ENCODE data around the gene ATAD3C.

DNA sequence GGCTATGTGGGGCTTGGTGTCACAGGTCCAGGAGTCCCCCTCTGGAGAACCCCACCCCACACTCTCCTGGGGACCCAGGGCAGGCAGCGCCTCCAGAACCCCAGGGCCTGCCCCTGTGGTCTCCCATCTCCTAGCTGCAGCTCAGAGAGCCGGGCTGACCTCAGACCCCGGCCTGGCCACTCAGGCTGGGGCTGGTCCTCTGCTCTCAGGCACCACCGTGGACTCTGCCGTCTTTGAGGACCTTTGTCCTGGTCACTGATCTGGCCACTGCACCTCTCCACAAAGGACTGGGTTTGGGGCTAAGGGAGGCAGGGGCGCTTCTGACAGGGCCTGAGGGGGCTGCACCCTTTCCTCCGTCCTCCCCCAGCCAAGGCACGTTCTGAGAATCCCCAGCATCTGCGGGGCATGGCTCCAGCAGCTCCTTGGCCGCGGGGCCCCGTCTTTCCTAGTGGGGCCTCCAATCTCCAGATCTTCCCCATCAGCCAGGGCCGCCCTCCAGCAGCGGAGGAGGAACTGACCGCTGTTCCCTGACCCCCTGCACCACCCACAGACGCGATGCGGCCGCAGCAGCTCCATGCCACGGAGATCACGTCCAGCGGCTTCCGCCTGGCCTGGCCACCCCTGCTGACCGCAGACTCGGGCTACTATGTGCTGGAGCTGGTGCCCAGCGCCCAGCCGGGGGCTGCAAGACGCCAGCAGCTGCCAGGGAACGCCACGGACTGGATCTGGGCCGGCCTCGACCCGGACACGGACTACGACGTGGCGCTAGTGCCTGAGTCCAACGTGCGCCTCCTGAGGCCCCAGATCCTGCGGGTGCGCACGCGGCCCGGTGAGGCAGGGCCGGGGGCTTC, 10.7 kb upstream of the ATAD3C start:
- TF ChIP-seq, protein P1, sequence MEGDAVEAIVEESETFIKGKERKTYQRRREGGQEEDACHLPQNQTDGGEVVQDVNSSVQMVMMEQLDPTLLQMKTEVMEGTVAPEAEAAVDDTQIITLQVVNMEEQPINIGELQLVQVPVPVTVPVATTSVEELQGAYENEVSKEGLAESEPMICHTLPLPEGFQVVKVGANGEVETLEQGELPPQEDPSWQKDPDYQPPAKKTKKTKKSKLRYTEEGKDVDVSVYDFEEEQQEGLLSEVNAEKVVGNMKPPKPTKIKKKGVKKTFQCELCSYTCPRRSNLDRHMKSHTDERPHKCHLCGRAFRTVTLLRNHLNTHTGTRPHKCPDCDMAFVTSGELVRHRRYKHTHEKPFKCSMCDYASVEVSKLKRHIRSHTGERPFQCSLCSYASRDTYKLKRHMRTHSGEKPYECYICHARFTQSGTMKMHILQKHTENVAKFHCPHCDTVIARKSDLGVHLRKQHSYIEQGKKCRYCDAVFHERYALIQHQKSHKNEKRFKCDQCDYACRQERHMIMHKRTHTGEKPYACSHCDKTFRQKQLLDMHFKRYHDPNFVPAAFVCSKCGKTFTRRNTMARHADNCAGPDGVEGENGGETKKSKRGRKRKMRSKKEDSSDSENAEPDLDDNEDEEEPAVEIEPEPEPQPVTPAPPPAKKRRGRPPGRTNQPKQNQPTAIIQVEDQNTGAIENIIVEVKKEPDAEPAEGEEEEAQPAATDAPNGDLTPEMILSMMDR (IDR thresholded peaks at IDR 0.05) = no peak
- no peak for TF ChIP-seq POLR2A (IDR thresholded peaks at IDR 0.05)

Data from adrenal gland (tissue), 5 donors.